ENCODE data around the gene MPV17. TPM values are rescaled to one million over a fixed set of nuclear protein-coding genes. Genes with fewer than 3 reads are reported as not detected.
"Not testable (repeated sequence)": the region's sequence is repeated elsewhere in the genome, so short reads cannot be mapped to it uniquely, and the experiment has no call there.

Gene MPV17
- total RNA-seq, 1 donor from 2014 or later: 53.5 TPM

DNA sequence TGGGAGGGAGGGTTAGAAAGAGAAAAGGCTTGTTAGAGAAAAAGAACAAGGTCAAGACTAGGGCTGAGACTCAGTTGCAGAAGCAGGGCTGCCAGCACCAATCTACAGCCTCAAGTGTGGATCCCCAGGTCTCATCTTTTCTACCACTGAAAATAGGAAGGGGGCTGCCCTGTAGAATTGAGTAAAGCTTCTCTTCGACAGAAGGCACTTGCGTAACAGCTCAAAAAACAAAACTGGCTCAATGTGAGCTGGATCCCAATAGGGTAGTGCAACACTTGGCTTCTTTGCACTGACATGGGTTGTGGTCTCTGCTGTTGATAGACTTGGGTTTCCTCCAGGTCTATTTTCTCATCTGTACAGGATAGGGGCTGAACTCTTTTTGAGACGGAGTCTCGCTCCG lies 1.8 kb upstream of the MPV17 start:
- DNase-seq (ENCODE audit: low spot score): no peak
- intact Hi-C loops (cut with DNase I): no loop called here
- no peak for ATAC-seq

DNA sequence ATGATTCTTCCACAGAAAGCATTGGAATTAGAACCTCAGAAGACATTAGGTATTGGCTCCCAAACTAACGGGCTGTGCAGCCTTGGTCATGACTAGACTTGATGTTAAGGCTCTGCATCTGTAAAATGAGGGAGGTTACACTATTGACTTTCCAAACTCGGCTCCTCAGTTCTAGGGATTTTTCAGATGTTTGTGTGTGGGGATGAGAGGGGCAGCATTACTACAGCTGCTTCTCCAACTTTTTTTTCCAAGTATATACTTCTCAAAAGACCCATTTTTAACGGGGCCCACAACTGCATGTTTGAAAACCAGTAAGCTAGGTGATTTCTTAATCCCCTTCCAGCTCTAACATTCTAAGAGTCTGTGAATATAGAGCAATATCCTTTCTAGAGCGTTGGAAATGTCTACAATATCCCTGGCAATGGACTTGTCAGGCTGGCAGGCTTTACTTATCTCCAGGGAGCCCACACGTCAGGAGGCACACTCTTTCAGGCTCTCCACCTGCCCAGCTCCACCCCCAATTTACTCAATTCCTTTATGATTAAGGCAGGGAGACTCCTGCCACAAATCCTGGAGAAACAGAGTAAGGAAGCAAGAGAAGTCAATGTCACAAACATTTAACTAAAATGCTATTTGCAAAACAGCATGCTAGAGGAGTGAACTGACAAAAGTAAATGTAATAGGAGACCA lies 844 bp upstream of the MPV17 start:
- ATAC-seq (peak; percentile 9), DNase-seq (ENCODE audit: low spot score) (no peak)
- intact Hi-C loops (cut with DNase I): no loop called here

DNA sequence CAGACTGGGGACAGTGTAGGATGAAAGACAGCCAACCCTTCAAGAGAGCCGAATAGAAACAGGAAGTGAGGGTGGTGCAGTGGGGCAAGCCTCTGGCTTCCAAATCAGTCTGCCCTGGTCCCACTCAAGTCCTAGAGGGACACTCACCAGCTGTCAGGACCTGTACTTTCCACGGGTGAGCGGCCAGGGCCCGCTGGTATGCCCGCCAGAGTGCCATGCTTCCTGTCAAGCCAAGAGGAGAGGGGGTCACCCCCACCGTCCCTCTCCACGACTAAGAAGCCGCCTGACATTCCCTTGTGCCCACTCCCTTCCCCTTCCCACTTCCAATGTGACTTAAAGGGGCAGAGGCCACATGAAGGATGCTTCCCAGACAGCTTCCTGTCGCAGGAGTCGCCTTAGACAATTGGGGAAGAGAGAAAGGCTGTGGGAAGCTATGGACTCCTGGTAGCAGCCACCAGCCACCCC lies 564 bp downstream of the MPV17 start:
- intact Hi-C loops (cut with DNase I): no loop called here
- DNase-seq (ENCODE audit: low spot score) (no peak), ATAC-seq (peak; percentile 32)

DNA sequence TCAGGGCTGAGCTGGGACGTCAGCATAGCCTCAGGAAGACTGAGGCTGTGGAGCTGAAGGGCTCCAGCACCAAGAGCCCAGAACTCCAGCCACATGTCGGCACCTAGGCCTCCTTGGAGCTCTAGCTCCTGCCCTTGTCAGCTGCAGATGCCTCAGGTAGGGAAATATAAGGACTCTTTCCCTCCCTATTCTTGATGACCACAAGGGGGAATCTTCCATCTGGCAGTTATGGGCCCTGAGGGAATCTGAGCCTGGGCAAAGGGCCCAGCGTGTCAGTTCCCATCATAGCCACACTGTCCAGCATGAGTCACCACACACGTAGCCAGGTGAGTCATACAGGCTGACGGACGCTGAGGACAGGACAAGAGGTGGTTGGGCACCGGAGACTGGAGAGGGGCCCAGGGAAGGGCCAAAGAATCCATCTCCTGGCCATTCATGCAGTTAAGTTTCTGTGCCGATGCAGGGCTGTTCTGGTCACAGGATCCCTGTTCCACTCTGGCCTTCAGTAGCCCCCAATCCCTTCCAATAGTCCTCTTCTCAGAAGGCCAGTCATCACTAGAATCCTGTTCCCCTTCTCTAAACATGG lies 1.8 kb downstream of the MPV17 start:
- intact Hi-C loops (cut with DNase I): no loop called here
- DNase-seq (ENCODE audit: low spot score): no peak
- peak; percentile 18 for ATAC-seq

DNA sequence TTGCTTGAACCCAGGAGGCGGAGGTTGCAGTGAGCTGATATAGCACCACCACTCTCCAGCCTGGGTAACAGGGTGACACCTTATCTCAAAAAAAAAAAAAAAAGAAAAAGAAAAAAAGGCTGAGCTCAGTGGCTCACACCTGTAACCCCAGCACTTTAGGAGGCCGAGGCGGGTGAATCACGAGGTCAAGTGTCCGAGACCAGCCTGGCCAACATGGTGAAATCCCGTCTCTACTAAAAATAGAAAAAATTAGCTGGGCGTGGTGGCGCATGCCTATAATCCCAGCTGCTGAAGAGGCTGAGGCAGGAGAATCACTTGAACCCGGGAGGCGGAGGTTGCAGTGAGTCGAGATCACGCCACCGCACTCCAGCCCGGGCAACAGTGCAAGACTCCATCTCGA lies 3.1 kb downstream of the MPV17 start:
- DNase-seq (ENCODE audit: low spot score); ATAC-seq; intact Hi-C loops (cut with DNase I): not testable (repeated sequence)

DNA sequence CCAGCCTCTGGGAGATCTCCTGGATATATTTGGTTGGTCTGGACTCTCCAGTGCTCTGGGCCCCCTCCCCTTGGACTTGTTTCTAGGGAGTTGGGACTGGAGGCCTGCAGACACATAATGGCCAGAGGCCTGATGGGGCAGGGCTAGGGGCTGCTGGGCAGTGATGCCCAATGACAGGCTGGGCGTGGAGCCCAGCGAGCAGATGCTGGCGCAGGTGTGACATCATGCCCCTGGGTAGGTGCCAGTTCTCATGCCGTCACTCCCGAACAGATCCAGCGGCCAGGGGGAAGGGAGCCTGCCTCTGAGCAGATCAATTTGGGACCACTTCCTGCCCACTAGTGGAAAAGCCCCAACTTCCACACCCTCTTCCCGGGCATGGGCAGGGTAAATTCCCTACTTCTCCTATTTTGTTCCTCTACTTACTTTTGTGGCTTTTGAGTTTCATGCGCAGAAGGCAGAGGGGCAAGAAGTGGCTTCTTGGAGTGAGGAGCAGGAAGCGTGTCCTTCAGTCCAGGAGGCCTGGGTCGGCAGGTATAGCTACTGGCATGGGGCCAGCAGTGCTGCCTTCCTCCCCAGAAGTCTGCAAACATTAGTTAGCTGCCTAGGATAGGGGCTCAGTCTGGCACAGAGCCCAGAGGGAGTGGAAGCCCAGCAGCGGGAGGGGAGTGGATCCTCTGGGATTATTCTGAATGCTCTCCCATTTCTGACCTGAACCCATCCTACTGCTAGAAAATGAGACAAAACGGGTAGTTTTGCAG lies 6.1 kb downstream of the MPV17 start:
- intact Hi-C loops (cut with DNase I): no loop called here
- no peak for DNase-seq (ENCODE audit: low spot score)
- no peak for ATAC-seq

DNA sequence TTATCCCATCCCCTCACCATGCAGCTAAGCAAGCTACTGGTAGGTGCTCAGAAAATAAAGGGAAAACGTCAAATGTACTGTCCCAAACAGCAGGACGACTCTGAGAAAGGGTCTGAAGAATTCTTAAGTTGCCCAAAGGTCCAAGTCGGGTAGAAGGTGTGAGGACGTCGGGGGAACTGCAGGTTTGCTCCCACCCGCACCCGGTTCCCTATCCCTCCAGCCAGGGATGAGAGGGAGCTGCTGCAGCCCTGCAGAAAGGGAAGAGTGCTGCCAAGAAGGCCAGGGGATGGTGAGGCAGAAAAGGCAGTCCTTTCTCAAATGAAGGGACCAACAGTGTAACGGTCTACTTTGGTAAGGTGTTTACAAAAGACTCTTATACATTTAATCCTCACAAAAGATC lies 7.8 kb downstream of the MPV17 start:
- intact Hi-C loops (cut with DNase I): no loop called here
- ATAC-seq: no peak
- no peak for DNase-seq (ENCODE audit: low spot score)

DNA sequence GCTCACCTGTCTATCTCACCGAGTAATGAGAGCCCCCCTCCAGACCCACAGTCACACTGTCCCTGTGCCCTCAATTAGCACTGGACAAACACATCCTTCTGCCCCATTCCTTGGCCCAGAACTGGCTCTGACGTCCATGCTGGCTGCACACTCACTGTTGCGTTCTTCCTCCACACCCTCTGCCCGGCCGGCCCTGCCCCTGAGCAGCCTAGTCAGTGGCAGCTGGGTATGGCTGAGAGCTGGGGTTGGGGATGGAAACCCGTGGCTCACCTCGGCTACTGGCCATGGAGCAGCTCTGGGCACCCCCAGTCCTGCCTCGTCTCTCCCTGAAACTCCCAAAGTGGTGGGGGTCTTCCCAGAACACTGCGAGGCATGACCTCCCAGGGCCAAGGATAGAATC lies 8.2 kb downstream of the MPV17 start:
- ATAC-seq (no peak), DNase-seq (ENCODE audit: low spot score) (no peak)
- intact Hi-C loops (cut with DNase I): no loop called here

DNA sequence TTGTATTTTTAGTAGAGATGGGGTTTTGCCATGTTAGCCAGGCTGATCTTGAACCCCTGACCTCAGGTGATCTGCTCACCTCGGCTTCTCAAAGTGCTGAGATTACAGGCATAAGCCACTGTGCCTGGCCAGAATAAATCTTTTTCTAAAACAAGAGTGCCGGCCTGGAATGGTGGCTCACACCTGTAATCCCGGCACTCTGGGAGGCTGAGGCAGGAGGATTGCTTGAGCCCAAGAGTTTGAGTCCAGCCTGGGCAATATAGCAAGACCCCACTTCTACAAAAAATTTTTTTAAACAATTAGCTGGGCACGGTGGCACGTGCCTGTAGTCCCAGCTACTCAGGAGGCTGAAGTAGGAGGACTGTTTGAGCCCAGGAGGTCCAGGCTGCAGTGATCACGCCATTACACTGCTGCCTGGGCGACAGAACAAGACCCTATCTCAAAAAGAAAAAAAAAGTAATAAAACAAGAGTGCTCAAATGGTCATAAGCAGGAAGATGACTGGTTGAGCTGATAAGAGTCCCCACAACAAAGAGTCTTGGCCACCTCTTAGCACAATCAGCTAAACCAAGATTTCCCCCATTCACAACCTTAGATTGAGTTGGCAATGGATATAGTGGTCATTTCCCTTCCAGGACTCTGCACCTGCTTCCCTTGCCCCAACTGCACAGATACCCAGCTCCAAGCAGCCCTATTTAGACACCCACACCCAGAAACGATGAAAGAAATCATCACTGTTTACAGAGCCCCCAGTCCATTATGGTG lies 8.8 kb downstream of the MPV17 start:
- intact Hi-C loops (cut with DNase I): no loop called here
- ATAC-seq: no peak
- no peak for DNase-seq (ENCODE audit: low spot score)

DNA sequence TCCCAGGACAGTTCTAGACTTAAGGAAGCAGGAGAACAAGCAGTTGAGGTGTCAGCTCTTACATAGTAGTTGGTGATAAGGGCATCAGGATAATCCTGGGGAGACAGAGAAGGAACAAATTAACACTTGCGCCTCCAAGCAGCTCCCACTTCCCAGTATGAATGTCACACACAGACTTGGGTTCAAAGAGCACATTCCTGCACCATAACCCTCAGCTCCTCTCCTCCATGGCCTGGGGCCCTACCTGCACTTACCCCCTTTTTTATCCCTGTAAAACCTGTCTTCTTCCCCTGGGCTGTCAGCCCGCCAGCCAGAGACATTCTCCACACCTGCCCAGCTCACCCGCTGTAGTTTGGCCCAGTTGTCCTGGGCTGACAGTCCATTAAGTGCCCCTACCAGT lies 10.7 kb downstream of the MPV17 start:
- no peak for DNase-seq (ENCODE audit: low spot score)
- intact Hi-C loops (cut with DNase I): no loop called here
- no peak for ATAC-seq

DNA sequence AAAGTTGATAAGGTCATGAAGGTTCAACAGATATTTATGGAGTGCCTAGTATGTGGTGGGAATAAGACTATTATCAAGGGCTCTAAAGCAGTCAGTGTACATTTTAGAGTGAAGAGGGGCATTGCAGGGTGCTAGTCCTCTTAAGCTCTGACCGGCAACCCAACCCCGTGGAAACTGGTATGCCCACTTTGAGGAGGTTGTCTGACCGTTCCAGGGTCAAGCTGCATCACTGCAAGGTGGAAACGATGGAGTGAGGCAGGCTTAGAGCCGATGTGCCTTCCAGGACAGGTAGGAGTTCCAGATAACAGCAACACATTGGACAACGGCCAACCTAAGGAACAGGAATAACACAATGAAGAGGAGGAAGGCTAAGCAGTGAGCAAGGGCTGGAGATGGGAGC lies 13.2 kb downstream of the MPV17 start:
- DNase-seq (ENCODE audit: low spot score): no peak
- no peak for ATAC-seq
- intact Hi-C loops (cut with DNase I): no loop called here

DNA sequence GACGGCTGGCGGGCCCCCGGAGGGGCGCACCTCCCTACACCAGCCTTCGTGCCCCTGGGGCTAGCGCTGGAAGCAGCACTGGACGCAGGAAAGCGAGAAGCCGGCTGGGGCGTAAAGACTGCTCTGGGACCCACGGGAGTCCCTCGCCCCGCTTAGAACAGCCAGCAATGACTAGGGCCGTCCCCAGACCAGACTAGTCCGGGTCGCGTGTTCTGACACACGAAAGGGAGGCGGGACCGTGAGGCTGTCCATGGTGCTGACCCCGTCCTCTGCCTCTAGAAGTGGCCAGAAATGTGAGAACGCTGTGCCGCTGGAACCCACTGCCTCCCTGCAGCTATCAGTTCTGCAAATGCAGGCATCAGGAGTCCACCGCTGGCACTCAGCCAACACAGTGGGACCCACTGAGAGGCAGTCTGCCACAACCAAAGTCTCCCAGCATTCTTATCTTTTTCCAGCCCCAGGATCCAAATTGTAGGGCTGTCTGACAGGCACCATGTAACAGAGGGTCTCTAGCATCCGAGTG lies 14.5 kb downstream of the MPV17 start, which contains the start of gene UCN:
UCN (minus strand) TSS at position 87 of the 523 bp plus-strand sequence. CDS start 550 bp downstream, outside the sequence.
- ATAC-seq: peak; percentile 51
- peak; percentile 73 for DNase-seq (ENCODE audit: low spot score)
- intact Hi-C loops (cut with DNase I): no loop called here

DNA sequence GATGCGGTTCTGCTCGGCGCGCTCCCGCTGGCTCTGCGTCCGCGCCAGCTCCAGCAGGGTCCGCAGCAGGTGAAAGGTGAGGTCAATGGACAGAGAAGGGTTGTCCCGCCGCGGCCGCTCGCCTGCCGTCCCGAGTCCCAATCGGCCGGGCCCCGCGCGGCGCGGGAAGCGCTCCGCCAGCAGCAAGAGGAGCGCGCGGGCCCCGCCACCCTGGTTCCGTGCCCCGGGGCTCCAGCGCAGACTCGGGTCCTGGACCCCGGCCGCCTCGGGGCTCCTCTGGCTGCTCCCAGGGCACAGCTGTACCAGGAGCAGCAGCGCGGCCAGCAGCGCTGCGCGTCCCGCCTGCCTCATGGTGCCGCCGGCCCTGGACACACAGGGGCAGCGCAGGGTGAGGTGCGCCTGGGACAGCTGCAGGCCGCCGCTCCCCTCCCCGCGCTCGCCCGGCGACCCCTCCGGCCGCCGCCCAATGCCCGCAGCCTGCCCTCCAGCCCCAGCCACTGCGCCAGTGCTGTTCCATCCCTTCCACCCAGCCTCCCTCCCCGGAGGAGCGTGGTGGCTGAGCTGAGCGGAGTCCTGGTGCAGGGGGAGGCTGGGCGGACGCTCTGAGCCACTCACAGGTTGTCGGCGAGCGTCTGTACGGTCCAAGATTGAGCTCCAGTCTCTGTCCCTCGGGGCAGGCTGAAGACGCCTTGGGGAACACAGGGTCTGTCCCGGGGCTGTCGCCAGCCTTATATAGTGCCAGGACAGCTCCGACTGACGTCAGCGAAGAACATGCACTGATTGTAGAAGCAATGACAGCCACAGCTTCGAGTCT lies 15.1 kb downstream of the MPV17 start:
- ATAC-seq: no peak

DNA sequence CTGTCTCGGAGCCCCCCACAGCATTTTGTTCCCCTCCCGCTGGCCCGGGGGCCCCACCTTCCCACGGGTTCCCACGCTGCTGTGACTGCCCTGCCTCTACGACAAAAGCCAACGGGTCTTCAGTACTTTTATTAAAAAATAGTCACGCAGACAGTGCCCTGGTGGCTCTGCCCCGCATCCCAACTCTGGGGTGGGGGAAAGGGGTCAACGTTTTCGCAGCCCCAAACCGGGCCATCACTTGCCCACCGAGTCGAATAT lies 15.7 kb downstream of the MPV17 start:
- intact Hi-C loops (cut with DNase I): no loop called here

More for the DNA sequence above, 15.1 kb downstream of the MPV17 start:
- intact Hi-C loops (cut with DNase I): no loop called here
- DNase-seq (ENCODE audit: low spot score): no peak

DNA sequence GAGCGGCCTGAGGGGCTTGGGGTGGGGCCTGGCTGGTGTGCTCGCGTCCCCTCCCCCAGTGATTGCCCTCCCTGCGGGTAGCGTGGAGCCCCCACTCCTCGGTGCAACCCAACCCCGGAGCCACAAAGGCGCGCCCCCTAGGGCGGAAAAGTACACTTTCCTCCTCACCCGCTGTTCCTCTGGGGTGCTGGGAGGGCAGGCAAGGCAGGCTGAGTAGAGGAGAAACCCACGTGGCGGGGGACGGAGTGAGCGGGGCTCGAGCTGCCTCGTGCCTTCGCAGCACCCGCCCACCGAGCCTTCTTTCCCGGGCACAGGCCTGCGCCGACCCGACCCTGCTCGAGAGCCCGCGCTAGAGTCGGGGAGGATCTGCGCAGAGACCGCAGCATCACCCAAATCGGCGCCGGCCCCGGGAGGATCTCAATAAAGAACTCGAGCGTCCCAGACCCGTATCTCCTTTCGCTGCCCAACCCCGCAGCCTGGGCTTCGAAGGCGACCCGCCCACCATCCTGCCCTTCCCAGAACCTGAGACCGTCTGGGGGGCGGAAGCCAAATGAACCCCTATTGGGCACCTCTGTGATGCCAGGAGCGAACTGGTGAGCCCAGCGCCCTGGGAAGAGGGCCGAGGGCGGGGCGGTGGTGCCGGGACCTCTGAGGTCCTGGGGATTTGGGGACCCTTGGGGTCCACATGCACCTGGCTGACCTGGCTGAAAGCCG lies 16.2 kb downstream of the MPV17 start:
- ATAC-seq (no peak), DNase-seq (ENCODE audit: low spot score) (no peak)
- intact Hi-C loops (cut with DNase I): no loop called here

More for the DNA sequence above, 15.7 kb downstream of the MPV17 start:
- DNase-seq (ENCODE audit: low spot score) (no peak), ATAC-seq (no peak)

DNA sequence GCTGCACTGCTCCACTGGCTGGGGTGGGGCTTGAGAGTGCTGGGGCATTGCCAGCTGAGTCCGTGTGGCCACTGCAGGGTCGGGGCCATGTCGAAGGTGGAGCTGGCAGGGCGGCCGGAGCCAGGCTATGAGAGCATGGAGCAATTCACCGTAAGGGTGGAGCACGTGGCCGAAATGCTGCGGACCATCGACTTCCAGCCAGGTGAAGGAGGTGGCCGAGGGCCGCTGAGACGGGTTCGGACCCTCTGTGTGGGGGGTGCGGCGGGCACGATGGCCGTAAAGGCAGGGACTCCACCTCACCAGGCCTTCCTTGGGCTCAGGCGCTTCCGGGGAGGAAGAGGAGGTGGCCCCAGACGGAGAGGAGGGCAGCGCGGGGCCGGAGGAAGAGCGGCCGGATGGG lies 16.8 kb downstream of the MPV17 start:
- DNase-seq (ENCODE audit: low spot score) (no peak), ATAC-seq (no peak)
- intact Hi-C loops (cut with DNase I): no loop called here

DNA sequence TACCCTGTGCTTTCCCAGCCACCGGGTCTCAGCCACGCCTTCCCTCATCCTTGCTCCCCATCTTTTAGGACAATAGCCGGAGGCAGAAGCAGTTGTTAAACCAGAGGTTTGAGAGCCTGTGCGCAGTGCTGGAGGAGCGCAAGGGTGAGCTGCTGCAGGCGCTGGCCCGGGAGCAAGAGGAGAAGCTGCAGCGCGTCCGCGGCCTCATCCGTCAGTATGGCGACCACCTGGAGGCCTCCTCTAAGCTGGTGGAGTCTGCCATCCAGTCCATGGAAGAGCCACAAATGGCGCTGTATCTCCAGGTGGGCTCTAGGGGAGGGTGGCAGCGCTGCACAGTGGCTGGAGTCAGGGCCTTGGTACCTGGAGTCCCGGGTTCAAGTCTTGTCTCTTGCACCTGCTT lies 17.4 kb downstream of the MPV17 start:
- no peak for ATAC-seq
- no peak for DNase-seq (ENCODE audit: low spot score)
- intact Hi-C loops (cut with DNase I): no loop called here

All from sciatic nerve (tissue), 2 donors.